ENCODE data around the gene HFE.
"Not testable (repeated sequence)": the region's sequence is repeated elsewhere in the genome, so short reads cannot be mapped to it uniquely, and the experiment has no call there.

The HFE gene

GRCh38 chr6:26057899-26058298 lies 29.3 kb upstream of the HFE start:
- DNase-seq = no peak
- in situ Hi-C loops (cut with MboI; ENCODE audit: low pct_unique_long_range_greater_than_20kb, low sequenced_read_pairs) = no loop called here

GRCh38 chr6:26058477-26059033 lies 28.7 kb upstream of the HFE start:
- in situ Hi-C loops (cut with MboI; ENCODE audit: low pct_unique_long_range_greater_than_20kb, low sequenced_read_pairs); DNase-seq: not testable (repeated sequence)

DNA sequence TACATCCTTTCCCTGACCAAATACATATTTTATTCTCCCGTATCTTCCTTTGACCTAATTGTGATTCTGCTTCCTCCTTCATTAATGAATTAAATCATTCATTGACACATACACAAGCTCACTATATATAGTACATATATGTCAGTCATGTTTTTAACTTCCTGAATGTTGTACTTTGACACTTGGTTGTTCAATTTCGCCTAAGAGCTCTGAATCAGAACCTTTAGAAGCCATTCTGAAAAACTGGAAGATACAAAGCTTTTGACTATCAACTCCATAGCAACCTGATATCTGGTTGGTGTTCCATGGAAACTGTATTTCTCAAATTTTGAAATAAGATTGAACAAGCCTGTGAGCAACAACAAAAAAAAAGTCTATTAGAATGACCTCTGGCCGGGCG lies 27.3 kb upstream of the HFE start:
- in situ Hi-C loops (cut with MboI; ENCODE audit: low pct_unique_long_range_greater_than_20kb, low sequenced_read_pairs) = no loop called here
- no peak for DNase-seq

DNA sequence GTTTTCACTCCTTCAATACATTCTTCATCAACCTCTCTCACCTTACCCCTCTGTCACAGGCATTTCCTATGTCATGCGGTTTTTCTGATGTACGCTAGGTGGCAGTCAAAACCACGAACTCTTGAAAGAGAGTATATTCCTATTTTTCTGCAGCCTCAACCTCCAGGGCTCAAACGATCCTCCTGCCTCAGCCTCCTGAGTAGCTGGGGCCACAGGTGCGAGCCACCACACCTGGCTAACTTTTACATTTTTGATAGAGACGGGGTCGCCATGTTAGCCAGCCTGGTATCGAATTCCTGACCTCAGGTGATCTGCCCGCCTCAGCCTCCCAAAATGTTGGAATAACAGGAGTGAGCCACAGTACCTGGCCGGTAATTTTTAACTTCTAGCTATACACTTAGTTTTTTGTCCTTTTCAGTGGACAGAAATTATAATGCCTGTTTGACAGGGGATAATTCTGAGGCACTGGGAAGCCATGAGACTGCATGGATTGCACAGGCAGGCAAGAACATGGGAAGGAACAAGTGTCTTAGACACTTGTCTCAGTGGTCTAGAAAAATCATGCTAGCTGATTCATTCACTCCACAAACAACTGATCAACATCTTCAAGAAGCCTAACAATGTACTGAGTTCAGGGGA lies 22.5 kb upstream of the HFE start:
- DNase-seq = peak; percentile 69
- in situ Hi-C loops (cut with MboI; ENCODE audit: low pct_unique_long_range_greater_than_20kb, low sequenced_read_pairs) = no loop called here

DNA sequence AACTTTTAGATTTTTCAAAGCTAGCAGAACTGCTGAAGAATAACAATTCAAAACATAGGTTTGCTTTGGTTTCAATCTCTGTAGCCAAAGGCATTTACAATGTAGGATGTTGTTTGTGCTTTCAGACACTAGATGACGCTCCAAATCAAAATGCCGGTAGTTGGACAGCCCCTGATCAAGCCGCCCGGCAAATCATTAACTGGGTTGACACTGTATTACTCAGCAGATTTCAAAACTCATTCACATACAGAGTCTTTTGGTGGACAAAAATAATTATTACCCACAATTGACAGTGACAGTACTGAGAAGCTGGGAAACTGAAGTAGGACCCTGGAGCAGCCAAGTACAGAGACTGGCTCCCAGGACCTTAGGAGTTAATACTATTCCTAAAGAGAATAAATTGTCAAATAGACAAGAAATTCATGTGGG lies 21.3 kb upstream of the HFE start:
- in situ Hi-C loops (cut with MboI; ENCODE audit: low pct_unique_long_range_greater_than_20kb, low sequenced_read_pairs) = no loop called here
- peak; percentile 85 for DNase-seq

DNA sequence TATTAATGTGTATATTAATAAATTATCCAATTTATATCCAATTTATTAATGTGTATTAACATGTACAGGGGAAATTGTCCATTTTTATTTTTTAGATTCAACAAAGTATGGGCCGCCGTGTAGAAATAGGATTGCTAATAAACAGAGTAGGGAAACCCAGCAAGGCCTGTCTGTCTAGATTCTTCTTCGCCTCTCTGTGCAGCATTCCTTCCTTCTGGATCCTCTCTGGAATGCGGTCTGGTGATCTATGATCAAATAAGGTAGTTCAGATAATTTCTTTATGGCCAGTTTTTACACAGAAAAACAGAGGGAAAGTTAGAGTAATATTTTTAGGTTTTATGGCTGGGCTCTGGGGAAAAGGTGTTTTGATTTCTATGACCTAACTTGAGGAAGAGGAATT lies 19.9 kb upstream of the HFE start:
- in situ Hi-C loops (cut with MboI; ENCODE audit: low pct_unique_long_range_greater_than_20kb, low sequenced_read_pairs) = no loop called here

DNA sequence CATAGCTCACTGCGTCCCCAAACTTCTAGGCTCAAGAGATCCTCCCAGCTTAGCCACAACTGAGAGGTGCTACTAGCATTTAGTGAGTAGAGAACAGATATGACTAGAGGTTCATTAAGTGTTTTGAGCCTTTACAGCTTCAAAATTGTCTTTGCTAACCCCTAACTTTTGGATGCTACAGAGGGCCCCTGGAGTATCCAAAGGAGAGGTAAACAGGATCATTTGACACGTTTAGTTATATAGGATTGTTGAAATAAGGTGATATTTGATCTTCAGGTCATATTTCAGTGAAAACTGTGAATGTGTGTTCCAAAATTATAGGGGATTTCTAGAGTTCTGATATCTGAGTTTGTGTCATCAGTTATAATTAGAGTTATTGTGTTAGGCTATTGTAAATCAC lies 19.2 kb upstream of the HFE start:
- no peak for DNase-seq
- in situ Hi-C loops (cut with MboI; ENCODE audit: low pct_unique_long_range_greater_than_20kb, low sequenced_read_pairs) = no loop called here

More for the DNA sequence above, 19.9 kb upstream of the HFE start:
- no peak for DNase-seq

- in situ Hi-C loops (cut with MboI; ENCODE audit: low pct_unique_long_range_greater_than_20kb, low sequenced_read_pairs) = no loop called here
- DNase-seq = no peak
These were observed 16.1 kb upstream of the HFE start for GRCh38 chr6:26071135-26071534.

DNA sequence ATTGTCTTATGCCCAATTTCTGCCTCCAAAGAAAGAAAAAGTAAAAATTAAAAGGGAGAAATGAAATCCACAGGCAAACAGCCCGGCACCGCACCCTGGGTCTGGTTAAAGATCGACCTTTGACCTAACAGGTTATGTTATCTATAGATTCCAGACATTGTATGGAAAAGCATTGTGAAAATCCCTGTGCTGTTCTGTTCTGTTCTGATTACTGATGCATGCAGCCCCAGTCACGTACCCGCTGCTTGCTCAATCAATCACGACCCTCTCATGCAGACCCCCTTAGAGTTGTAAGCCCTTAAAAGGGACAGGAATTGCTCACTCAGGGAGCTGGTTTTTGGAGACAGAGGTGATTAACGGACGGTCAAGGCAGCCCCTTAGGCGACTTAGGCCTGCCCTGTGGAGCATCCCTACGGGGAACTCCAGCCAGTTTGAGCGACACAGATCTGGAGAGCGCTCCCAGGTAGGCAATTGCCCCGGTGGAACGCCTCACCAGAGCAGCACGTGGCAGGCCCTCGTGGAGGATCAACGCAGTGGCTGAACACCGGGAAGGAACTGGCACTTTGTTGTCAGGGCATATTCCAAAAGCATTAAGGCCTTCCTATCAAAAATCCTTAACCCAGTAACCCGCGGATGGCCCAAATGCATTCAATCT lies 12.0 kb upstream of the HFE start:
- in situ Hi-C loops (cut with MboI; ENCODE audit: low pct_unique_long_range_greater_than_20kb, low sequenced_read_pairs) = no loop called here
- DNase-seq = no peak

DNA sequence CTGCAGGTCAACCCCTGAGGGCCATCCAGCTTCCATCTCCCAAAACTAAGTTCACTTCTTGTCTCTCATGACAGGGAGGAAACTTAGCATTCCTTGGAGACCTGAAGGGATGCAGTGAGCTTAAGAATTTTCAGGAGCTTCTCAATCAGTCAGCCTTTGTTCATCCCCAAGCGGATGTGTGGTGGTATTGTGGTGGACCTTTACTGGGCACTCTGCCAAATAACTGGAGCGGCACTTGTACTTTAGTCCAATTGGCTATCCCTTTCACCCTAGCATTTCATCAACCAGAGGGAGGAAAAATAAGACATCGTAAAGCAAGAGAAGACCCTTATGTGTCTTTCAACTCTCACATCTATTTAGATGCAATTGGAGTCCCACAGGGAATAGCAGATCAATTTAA lies 9.2 kb upstream of the HFE start:
- DNase-seq; in situ Hi-C loops (cut with MboI; ENCODE audit: low pct_unique_long_range_greater_than_20kb, low sequenced_read_pairs): not testable (repeated sequence)

- in situ Hi-C loops (cut with MboI; ENCODE audit: low pct_unique_long_range_greater_than_20kb, low sequenced_read_pairs); DNase-seq: not testable (repeated sequence)
These were observed 6.1 kb upstream of the HFE start for GRCh38 chr6:26081096-26081495.

DNA sequence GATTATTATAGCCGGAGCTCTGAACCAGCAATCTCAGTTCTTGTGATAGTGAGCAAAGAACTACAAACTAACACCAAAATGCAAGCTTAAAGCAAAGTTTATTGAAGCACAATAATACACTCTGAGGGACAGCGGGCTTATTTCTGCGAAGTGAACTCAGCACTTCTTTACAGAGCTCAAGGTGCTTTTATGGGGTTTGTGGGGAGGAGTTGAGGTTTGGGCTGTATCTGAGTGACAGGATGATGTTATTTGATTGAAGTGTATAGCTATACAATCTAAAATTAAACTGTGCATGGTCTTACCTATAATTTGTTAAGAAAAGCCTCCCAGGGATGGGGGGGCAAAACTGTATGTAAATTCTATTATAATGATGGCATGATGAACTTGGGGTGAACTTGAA lies 1.0 kb upstream of the HFE start:
- DNase-seq = no peak
- in situ Hi-C loops (cut with MboI; ENCODE audit: low pct_unique_long_range_greater_than_20kb, low sequenced_read_pairs) = no loop called here

GRCh38 chr6:26088344-26088743 lies 1.1 kb downstream of the HFE start:
- in situ Hi-C loops (cut with MboI; ENCODE audit: low pct_unique_long_range_greater_than_20kb, low sequenced_read_pairs) = no loop called here
- DNase-seq = no peak

- no peak for DNase-seq
- in situ Hi-C loops (cut with MboI; ENCODE audit: low pct_unique_long_range_greater_than_20kb, low sequenced_read_pairs) = no loop called here
These were observed 2.0 kb downstream of the HFE start for GRCh38 chr6:26089272-26089671.

DNA sequence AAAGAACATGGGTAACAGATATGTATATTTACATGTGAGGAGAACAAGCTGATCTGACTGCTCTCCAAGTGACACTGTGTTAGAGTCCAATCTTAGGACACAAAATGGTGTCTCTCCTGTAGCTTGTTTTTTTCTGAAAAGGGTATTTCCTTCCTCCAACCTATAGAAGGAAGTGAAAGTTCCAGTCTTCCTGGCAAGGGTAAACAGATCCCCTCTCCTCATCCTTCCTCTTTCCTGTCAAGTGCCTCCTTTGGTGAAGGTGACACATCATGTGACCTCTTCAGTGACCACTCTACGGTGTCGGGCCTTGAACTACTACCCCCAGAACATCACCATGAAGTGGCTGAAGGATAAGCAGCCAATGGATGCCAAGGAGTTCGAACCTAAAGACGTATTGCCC lies 5.2 kb downstream of the HFE start:
- peak; percentile 23 for DNase-seq
- in situ Hi-C loops (cut with MboI; ENCODE audit: low pct_unique_long_range_greater_than_20kb, low sequenced_read_pairs) = no loop called here

GRCh38 chr6:26094036-26094435 lies 6.8 kb downstream of the HFE start:
- in situ Hi-C loops (cut with MboI; ENCODE audit: low pct_unique_long_range_greater_than_20kb, low sequenced_read_pairs) = no loop called here
- DNase-seq = no peak

- in situ Hi-C loops (cut with MboI; ENCODE audit: low pct_unique_long_range_greater_than_20kb, low sequenced_read_pairs) = no loop called here
- peak; percentile 75 for DNase-seq
These were observed 10.1 kb downstream of the HFE start for GRCh38 chr6:26097268-26097875.

DNA sequence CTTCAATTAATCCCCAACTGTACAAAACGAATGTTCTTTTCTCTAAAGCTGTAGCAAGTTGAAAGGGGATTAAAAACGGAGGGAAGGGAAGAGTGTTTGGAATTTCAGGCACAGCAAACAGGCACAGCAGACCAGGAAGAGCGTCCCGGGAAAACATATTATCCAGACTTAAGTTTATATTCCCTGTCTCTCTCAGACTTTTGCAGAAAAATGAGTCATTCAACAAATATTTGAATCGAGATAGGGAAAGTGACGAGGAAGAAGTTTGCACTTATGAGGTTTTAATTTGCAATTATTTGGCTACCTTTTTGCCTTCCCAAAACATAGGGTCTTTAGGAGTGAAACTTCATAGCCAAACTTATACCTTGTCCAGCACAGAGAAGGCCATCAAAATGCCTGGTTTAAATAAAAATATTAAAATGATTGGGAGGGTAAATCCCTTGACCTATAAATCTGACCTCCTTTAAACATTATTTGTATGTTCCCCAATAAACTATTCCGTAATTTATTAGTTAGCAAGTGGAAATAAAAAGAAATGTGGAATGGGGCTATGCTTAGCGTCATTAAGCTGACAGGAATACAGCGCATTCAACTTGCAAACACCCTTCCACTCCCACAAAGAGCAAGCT lies 16.0 kb downstream of the HFE start:
- in situ Hi-C loops (cut with MboI; ENCODE audit: low pct_unique_long_range_greater_than_20kb, low sequenced_read_pairs) = no loop called here

GRCh38 chr6:26103770-26104456 lies 16.7 kb downstream of the HFE start:
- in situ Hi-C loops (cut with MboI; ENCODE audit: low pct_unique_long_range_greater_than_20kb, low sequenced_read_pairs) = no loop called here
- DNase-seq = peak; percentile 99

More for the DNA sequence above, 16.0 kb downstream of the HFE start:
- DNase-seq = no peak
